Fibroblast of pulmonary artery (primary cell): ENCODE data around the gene TDRD15.

Experiments used
- DNase-seq: peaks from one replicate; pipeline ENCODE4 v3.0.0-alpha.2; 2010; ENCODE audit warnings: low read depth
- H3K4me3 ChIP-seq: replicated peaks from 2 replicates; pipeline ENCODE4 v1.5.1; 2011; ENCODE audit warnings: low read depth, mild to moderate bottlenecking, control low read depth, low read length, moderate library complexity
- TF ChIP-seq, protein P1 (sequence below): IDR thresholded peaks from 2 replicates; pipeline ENCODE4 v1.5.1; 2011; ENCODE audit warnings: mild to moderate bottlenecking, control low read depth, low read length, inconsistent platforms; ENCODE audit errors: missing control alignments

Gene TDRD15

DNA sequence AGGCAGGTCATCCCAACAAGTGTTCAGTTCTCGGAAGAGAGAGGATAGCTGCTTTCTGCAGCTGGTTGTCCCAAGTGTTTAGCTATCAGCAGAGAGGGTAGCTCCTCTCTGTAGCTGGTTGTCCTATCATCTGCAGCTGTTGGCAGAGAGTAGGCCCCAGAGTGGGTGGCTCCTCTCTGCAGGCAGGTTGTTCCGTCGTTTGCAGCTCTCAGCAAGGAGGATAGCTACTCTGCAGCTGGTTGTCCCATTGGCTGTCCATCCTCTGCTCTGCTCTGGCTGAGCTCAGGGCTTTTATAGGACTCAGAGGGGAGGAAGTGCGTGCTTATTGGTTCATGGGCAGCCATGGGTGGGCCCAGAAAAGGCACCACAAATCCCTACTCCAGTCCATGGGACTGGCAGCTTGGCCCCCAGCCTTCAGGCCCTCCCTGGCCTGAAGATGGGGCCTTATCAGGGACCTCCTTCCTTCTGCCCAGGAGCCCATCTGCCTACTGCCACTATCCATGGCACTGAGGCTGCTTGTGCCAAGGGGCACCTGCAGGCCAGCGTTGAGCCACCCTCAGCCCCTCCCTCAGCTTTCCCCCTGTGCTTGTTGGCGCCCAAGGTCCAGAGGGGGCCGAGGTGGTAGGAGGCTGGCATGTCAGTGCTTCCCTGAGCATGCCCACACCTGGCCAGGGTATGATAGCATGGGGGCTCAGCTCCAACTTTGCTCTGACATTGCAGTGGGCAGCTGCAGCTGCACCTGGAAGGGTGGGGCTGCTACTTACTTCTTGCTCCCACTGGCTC lies 38.3 kb downstream of the TDRD15 start:
- no peak for DNase-seq
- TF ChIP-seq, protein P1, sequence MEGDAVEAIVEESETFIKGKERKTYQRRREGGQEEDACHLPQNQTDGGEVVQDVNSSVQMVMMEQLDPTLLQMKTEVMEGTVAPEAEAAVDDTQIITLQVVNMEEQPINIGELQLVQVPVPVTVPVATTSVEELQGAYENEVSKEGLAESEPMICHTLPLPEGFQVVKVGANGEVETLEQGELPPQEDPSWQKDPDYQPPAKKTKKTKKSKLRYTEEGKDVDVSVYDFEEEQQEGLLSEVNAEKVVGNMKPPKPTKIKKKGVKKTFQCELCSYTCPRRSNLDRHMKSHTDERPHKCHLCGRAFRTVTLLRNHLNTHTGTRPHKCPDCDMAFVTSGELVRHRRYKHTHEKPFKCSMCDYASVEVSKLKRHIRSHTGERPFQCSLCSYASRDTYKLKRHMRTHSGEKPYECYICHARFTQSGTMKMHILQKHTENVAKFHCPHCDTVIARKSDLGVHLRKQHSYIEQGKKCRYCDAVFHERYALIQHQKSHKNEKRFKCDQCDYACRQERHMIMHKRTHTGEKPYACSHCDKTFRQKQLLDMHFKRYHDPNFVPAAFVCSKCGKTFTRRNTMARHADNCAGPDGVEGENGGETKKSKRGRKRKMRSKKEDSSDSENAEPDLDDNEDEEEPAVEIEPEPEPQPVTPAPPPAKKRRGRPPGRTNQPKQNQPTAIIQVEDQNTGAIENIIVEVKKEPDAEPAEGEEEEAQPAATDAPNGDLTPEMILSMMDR: no peak
- no peak overlapping the region for H3K4me3 ChIP-seq

DNA sequence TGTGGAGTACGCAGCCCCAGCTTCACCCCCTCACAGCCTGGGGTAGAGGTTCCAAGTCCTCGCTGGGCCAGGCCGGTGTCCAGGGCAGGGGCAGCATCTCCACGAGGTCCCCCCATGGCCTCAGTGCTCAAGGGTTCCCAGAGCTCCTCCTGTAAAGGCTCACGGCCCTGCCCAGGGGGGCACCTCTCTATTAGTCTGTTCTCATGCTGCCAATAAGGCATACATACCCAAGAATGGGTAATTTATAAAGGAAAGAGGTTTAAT lies 38.8 kb downstream of the TDRD15 start:
- no peak overlapping the region for H3K4me3 ChIP-seq
- DNase-seq: no peak
- TF ChIP-seq, protein P1: no peak

GRCh38 chr2:21163213-21163612 lies 39.4 kb downstream of the TDRD15 start:
- TF ChIP-seq, protein P1: no peak
- DNase-seq: no peak
- no peak overlapping the region for H3K4me3 ChIP-seq

- peak; percentile 3 for DNase-seq
- TF ChIP-seq, protein P1: peak; percentile 10
- no peak overlapping the region for H3K4me3 ChIP-seq
Measured at GRCh38 chr2:21165350-21165749, 41.6 kb downstream of the TDRD15 start.

GRCh38 chr2:21175895-21176646 lies 52.3 kb downstream of the TDRD15 start:
- TF ChIP-seq, protein P1: no peak
- no peak overlapping the region for H3K4me3 ChIP-seq
- peak; percentile 1 for DNase-seq

GRCh38 chr2:21181957-21182356 lies 58.2 kb downstream of the TDRD15 start:
- TF ChIP-seq, protein P1: no peak
- DNase-seq: no peak
- no peak overlapping the region for H3K4me3 ChIP-seq
